Ectodermal cell (in vitro differentiated cells): ENCODE data around the gene LRRC17.

ENCODE experiments used
- H3K27ac ChIP-seq: 2 replicates; pipeline ENCODE4 v1.7.0; 2013; ENCODE audit warnings: mild to moderate bottlenecking, low read depth, low read length; ENCODE audit not compliant: insufficient read depth, poor library complexity, severe bottlenecking
- H3K27me3 ChIP-seq: 2 replicates; pipeline ENCODE4 v1.7.0; 2013; ENCODE audit warnings: mild to moderate bottlenecking, low read length; ENCODE audit not compliant: insufficient read depth, control insufficient read depth, poor library complexity, severe bottlenecking
- H3K36me3 ChIP-seq: one replicate; pipeline ENCODE4 v1.7.0; 2013; ENCODE audit warnings: low read length; ENCODE audit not compliant: control insufficient read depth, insufficient read depth
- H3K4me1 ChIP-seq: one replicate; pipeline ENCODE4 v1.7.0; 2013; ENCODE audit warnings: low read length; ENCODE audit not compliant: control insufficient read depth, insufficient read depth
- H3K4me3 ChIP-seq: 2 replicates; pipeline ENCODE4 v1.7.0; 2013; ENCODE audit warnings: low read depth, low read length, control low read depth; ENCODE audit not compliant: insufficient read depth
- H3K9me3 ChIP-seq: 2 replicates; pipeline ENCODE4 v1.7.0; 2013; ENCODE audit warnings: mild to moderate bottlenecking, low read length, moderate library complexity; ENCODE audit not compliant: control insufficient read depth
- WGBS, 2 experiments: methylation state at CpG; one replicate each; pipeline ENCODE4 v1.1.7; 2013; ENCODE audit warnings: missing lambda C conversion rate in 2 of 2; 5-methylcytosine and 5-hydroxymethylcytosine counted together

Gene LRRC17

DNA sequence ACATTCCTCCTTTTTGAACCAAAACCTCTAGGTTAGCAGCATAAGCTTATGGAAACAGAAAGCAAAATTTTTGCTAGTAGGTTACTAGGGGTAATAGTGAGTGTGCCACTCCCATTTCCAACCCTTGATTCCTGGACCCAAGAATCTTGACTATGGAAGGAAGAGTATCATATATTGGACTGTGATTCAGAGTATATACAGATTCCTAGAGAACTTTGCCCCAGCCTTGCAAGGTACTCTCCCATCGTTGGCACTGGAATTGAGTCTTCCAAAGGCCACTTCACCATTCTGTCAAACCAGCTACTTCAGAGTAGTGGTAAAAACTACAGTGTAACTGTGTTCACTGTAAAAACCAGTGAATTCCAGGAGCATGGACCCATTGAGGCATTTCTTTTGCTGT is 69.4 kb downstream of the LRRC17 start:
- 77 to 89% methylated on average over 1 of the region's 1 CpG for WGBS, 2 experiments

DNA sequence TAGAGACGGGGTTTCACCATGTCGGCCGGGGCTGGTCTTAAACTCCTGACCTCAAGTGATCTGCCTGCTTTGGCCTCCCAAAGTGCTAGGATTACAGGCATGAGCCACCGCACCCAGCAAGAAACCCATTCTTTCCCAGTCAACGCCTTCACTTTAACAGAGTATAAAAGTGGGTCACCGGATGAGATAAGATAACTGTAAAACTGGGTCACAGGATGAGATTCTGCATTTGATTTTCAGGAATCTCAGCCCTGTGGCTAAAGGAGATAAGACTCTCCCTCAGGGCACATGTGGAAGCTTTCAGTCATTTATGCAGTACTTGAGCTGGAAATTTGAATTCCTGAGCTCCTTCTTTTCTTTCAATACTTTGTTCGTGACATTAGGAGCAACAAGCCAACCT is 70.8 kb downstream of the LRRC17 start:
- WGBS, 2 experiments = 85 to 87% methylated on average over 6 to 7 of the region's 7 CpGs
- no peak overlapping the region for H3K27ac ChIP-seq
- H3K4me3 ChIP-seq = no peak overlapping the region
- no peaks in the 10 kb centered on the region for H3K36me3 ChIP-seq
- H3K27me3 ChIP-seq = no peaks in the 10 kb centered on the region
- no peaks in the 10 kb centered on the region for H3K4me1 ChIP-seq
- H3K9me3 ChIP-seq = no peaks in the 10 kb centered on the region

More for the DNA sequence above, 69.4 kb downstream of the LRRC17 start:
- Histone ChIP-seq H3K4me3 (no peak overlapping the region), H3K27me3 (no peaks in the 10 kb centered on the region), H3K4me1 (no peaks in the 10 kb centered on the region), H3K36me3 (no peaks in the 10 kb centered on the region), H3K27ac (no peak overlapping the region), H3K9me3 (no peaks in the 10 kb centered on the region)

DNA sequence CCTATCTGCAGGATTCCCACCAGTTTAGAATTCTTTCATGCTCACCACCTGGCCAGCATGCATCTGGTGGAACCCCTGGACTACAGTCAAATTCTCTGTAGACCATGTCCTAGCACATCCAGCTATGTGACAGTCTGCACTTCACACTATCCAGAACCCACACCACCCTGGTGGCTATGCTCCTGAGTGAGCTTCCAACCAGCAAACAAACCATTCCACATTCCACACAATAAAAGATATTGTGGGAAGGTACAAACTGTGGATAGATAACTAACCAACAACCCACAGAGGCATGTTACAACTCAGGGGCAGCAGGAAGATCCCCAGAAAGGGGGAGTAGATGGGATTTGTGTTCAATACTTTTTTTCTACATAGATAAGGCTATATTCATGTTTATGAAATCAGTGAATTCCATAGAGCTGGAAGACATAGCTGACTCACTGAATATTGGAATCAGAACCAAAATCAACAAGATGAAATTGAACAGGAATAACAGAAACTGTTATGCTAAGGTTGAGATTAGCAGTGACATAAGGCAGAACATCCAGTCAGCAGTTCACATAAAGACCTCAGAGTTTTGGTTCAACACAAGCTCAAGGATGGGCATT is 72.5 kb downstream of the LRRC17 start:
- no peak overlapping the region for H3K4me3 ChIP-seq

DNA sequence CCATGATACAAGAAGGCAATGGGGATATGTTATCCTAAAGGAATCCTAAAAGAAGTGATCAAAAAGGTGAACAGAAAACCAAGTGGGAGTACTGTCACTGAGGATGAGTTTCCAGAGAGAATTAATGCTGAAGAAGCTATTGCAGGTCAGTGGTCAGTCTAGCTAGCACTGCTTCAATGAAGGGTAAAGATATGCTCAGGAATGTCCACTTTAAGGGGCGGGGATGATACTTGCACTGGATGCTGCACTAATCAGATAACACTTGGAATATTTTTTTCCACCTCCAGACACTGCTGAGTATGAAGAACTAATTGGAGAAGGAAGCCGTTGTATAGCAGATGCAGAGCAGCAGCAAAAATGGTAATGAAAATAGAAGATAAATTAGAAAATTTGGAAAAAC is 75.3 kb downstream of the LRRC17 start:
- no peak overlapping the region for H3K4me3 ChIP-seq
- H3K27ac ChIP-seq = no peak overlapping the region
- H3K9me3 ChIP-seq = no peaks in the 10 kb centered on the region
- no peaks in the 10 kb centered on the region for H3K36me3 ChIP-seq
- no peaks in the 10 kb centered on the region for H3K4me1 ChIP-seq
- no peaks in the 10 kb centered on the region for H3K27me3 ChIP-seq
- WGBS, 2 experiments = 90 to 100% methylated on average over 2 of the region's 2 CpGs

More for the DNA sequence above, 72.5 kb downstream of the LRRC17 start:
- Histone ChIP-seq H3K4me1 (no peaks in the 10 kb centered on the region), H3K27me3 (no peaks in the 10 kb centered on the region), H3K27ac (no peak overlapping the region), H3K9me3 (no peaks in the 10 kb centered on the region), H3K36me3 (no peaks in the 10 kb centered on the region)

DNA sequence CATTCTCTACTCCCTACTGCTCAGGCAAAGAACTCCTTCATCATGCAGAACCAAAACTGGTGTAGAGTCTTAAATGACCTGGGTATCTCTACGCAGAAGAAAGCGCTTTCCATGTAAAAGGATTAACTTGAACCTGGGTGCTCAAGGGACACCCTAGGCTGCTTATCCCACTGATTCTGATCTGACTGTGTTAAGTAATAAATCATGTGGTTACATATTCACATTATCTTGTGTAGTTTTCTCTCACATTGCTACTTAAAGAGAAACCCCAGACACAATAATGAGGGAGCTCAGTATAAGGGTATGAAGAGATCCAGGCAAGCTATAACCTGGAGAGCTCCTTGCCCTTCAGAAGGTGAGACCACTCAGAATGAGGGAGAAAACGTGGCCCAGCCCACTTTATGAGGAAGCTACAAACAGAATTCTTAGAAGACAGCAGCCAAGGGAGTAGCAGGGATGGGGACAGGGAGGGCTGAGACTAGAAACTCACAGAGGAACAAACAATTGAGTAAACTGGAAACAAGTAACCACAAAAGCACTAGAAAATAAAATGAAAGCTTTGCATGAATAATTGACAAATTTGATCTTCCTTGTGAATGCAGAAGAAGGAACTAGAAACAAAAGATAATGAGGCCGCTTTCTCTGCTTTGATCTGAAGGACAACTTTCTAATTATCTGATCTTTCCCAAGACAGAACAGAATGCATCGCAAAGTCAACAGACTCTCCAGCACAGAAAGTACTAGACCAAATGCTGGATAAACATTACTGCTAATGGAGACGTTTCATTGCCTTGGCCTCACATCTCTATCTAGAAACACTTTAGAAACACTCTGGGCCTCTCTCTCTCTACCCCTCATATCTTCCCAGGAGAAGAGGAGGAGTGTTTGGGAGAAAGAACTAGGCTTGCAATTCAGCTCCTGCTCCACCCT is 76.1 kb downstream of the LRRC17 start:
- H3K4me1 ChIP-seq = no peaks in the 10 kb centered on the region
- WGBS, 2 experiments = 93 to 94% methylated on average over 6 of the region's 6 CpGs
- no peak overlapping the region for H3K27ac ChIP-seq
- H3K4me3 ChIP-seq = no peak overlapping the region
- H3K9me3 ChIP-seq = no peaks in the 10 kb centered on the region
- no peaks in the 10 kb centered on the region for H3K27me3 ChIP-seq
- H3K36me3 ChIP-seq = no peaks in the 10 kb centered on the region

DNA sequence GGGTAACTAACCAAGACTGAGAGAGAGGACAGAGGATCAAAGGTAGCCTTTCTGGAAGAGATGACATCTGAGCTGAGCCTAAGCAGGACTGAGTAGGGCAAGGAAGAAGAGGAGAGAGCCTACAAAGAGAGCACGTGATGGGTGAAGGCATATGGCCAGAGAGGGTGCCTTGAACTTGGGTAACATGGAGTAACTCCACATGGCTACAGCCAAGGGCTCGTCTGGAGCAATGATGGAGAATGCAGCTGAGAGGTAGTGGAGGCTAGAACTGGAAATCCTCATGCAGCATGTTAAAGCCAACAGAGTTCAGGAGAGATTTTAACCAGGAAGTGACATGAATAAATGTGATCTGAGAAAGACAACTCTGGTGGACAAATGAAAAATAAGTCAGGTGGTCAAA is 77.8 kb downstream of the LRRC17 start:
- 89 to 93% methylated on average over 2 of the region's 2 CpGs for WGBS, 2 experiments
- H3K27me3 ChIP-seq = no peaks in the 10 kb centered on the region
- no peak overlapping the region for H3K27ac ChIP-seq
- H3K4me3 ChIP-seq = no peak overlapping the region
- no peaks in the 10 kb centered on the region for H3K9me3 ChIP-seq
- no peaks in the 10 kb centered on the region for H3K4me1 ChIP-seq
- H3K36me3 ChIP-seq = no peaks in the 10 kb centered on the region

DNA sequence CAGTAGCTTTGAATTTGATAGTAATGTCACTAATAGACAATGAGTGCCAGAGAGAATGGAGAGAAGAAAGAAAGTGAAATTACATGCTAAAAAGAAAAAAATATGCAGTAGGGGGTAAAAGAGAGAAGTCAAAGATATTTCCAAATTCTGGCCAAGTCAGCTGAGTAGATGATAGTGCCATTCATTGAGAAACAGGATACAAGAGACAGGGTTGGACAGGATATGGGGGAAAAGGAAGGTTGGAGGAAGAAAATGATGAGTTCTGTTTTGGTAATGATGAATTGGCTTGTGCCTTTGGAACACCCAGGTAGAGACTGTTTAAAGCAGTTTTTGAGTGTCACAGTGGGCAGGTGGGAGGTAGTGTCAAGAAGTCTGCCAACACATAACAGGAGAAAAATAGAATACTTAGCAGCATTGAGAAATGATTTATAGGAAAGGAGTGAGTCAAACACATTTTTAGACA is 78.3 kb downstream of the LRRC17 start:
- Histone ChIP-seq H3K4me1 (no peaks in the 10 kb centered on the region), H3K27me3 (no peaks in the 10 kb centered on the region), H3K27ac (no peak overlapping the region), H3K9me3 (no peaks in the 10 kb centered on the region), H3K4me3 (no peak overlapping the region), H3K36me3 (no peaks in the 10 kb centered on the region)

DNA sequence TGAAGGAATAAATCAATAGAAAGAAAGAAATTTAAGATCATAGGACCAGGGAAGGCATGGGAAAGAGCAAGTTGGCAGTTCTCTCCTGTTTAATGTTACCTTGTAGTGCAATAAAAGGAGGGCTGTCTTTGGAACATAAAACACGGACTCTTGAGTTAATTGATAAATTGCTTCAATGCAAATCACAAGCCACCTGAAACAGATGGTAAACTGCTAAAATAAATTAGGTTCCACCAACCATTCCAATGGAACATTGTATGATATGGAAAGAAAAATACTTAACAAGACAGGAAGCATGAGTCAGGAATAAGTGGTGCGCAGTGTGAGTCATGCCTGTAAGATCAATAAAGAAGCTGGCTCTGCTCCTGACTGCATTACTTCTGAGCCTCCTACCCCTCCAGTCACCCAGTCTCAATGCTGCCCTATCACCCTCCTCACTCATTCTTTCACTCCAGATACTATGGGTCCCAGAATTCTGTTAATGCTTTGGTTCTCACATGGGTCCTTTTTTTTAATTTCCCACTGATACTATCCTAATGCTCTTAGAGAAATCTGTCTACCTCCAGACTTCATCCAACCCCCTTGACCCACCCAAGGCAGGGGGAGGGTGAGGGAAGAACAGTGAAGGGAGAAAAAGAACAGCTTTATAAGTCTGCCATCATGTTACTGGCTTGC is 78.9 kb downstream of the LRRC17 start:
- Histone ChIP-seq H3K27me3 (no peaks in the 10 kb centered on the region), H3K27ac (no peak overlapping the region), H3K4me3 (no peak overlapping the region), H3K9me3 (no peaks in the 10 kb centered on the region), H3K4me1 (no peaks in the 10 kb centered on the region), H3K36me3 (no peaks in the 10 kb centered on the region)
- WGBS, 2 experiments = 92 to 96% methylated on average over 2 of the region's 2 CpGs

DNA sequence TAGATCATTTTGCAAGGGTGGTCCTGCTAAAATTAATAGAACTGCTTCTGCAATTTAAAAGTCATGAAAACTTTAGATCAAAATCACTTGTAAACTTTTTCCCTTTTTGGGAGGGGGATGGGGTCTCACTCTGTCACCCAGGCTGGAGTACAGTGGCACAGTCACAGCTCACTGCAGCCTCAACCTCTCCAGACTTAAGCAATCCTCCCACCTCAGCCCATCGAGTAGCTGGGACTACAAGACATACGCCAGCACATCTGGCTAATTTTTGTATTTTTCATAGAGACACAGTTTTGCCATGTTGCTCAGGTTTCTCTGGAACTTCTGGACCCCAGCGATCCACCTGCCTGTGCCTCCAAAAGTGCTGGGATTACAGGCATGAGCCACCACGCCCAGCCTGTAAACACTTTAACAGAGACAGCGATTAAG is 79.7 kb downstream of the LRRC17 start:
- Histone ChIP-seq H3K36me3 (no peaks in the 10 kb centered on the region), H3K9me3 (no peaks in the 10 kb centered on the region), H3K4me3 (no peak overlapping the region), H3K27ac (no peak overlapping the region), H3K4me1 (no peaks in the 10 kb centered on the region), H3K27me3 (no peaks in the 10 kb centered on the region)
- 92 to 93% methylated on average over 5 of the region's 5 CpGs for WGBS, 2 experiments
